ENCODE measurements around the gene SLC45A3. TPM values are rescaled to one million over a fixed set of nuclear protein-coding genes. Genes with fewer than 3 reads are reported as not detected.

Gene SLC45A3
- total and polyA plus RNA-seq, 2 of the 8 experiments (the other 6 are each of a cell fraction or from before 2014, with no cell fraction given) = 13.0 to 14.3 TPM

DNA sequence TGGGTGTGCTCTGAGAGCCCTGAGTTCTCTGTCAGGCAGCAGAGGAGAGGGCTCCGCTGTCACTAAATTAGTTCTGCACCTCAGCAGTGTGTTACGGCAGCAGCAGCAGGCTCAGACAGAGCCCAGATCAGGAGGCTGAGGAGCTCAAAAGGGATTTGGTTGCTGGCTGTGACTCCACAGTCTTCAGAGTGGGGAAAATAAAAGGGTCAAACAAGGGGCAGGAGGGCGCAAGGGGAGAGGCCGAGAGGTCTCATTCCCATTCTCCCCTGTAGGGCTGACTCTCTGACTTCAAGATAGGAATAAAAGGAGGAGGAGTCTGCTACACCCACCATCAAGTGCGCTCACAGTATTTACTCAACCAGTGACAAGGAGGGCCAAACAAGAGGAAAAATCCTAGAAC is 9.2 kb upstream of the SLC45A3 start:
- Histone ChIP-seq H3K79me2 (ENCODE audit: control insufficient read depth in 1 of 2, insufficient read depth in 2 of 2, low read length in 2 of 2) (no peaks in the 10 kb centered on the region), H4K91ac (replicated peaks; ENCODE audit: insufficient read length, low read length) (no peak overlapping the region), H3K23me2 (ENCODE audit: low read depth, low read length) (no peaks in the 10 kb centered on the region), H2BK12ac (ENCODE audit: low read depth, low read length) (no peak overlapping the region), H3K4me2 (ENCODE audit: insufficient read depth in 1 of 2, low read depth in 2 of 2, low read length in 2 of 2) (no peak overlapping the region), H3K56ac (replicated peaks; ENCODE audit: insufficient read length, low read depth, low read length) (no peak overlapping the region), H3K9me3 (ENCODE audit: insufficient read depth in 2 of 2, low read depth in 1 of 2, low read length in 1 of 2) (no peaks in the 10 kb centered on the region), H4K8ac (ENCODE audit: extremely low read depth, insufficient read depth, low read length) (no peak overlapping the region), H3K14ac (ENCODE audit: insufficient read length) (no peak overlapping the region), H2BK120ac (replicated peaks; ENCODE audit: low read depth, low read length) (no peak overlapping the region), H2AK5ac (ENCODE audit: low read depth, low read length) (no peak overlapping the region), H3K4me1 (replicated peaks in 1 of 4; ENCODE audit: control insufficient read depth in 3 of 4, insufficient read depth in 4 of 4, low read length in 3 of 4) (peaks cover 4 to 11% (median 8%) of the 10 kb centered on the region in 4 experiments; a peak in 6 of 7 replicates), H3K79me1 (ENCODE audit: low read depth, low read length) (no peaks in the 10 kb centered on the region), H4K5ac (ENCODE audit: insufficient read length, low read depth, low read length) (no peak overlapping the region), H3K4me3 (ENCODE audit: extremely low read depth in 1 of 4, insufficient read depth in 2 of 4, low read depth in 3 of 4, low read length in 4 of 4) (no peak overlapping the region), H2BK15ac (ENCODE audit: low read length) (no peak overlapping the region), H3K9ac (replicated peaks in 1 of 4; ENCODE audit: extremely low read depth in 1 of 4, low read depth in 3 of 4, low read length in 3 of 4) (no peak overlapping the region), H3K4ac (replicated peaks; ENCODE audit: insufficient read length, low read depth, low read length) (no peak overlapping the region), H2BK5ac (ENCODE audit: low read depth, low read length) (no peak overlapping the region), H3K36me3 (ENCODE audit: control insufficient read depth in 2 of 4, insufficient read depth in 4 of 4, low read length in 3 of 4) (no peaks in the 10 kb centered on the region), H3K18ac (ENCODE audit: extremely low read depth, low read length) (no peak overlapping the region), H3K27me3 (replicated peaks in 1 of 4; ENCODE audit: control insufficient read depth in 3 of 4, extremely low read depth in 1 of 4, insufficient read depth in 3 of 4, low read length in 3 of 4) (no peaks in the 10 kb centered on the region), H2BK20ac (ENCODE audit: low read length) (no peak overlapping the region), H4K20me1 (replicated peaks in 1 of 2; ENCODE audit: control insufficient read depth in 1 of 2, insufficient read depth in 2 of 2, low read length in 2 of 2) (no peaks in the 10 kb centered on the region), H3K27ac (ENCODE audit: low read depth, low read length) (no peak overlapping the region), H3K23ac (ENCODE audit: insufficient read length) (no peak overlapping the region), H2AFZ (ENCODE audit: low read length) (no peak overlapping the region)
- ChIA-PET POLR2A (ENCODE audit: partially characterized antibody) (interaction anchor here (0.8 to 2.1 kb wide), 5 partner anchors 9 to 56 kb away, joined by 3 to 7 read pairs (median 4); partner anchors contain the start of gene SLC45A3), CTCF (ENCODE audit: partially characterized antibody) (interaction anchor here (0.9 to 14.1 kb wide), 8 partner anchors 11 to 106 kb away, joined by 3 to 168 read pairs (median 6); no protein-coding TSS in a partner anchor)
- WGBS, 2 experiments (ENCODE audit: extremely low coverage in 1 of 2, insufficient coverage in 1 of 2, insufficient read length in 1 of 2, insufficient replicate concordance in 2 of 2, low coverage in 1 of 2, low lambda C conversion rate in 2 of 2, missing lambda C conversion rate in 1 of 2) = 72% methylated on average over 5 of the region's 5 CpGs; no CpG with 5 or more reads in 1 of the 2 experiments
- TF ChIP-seq RXRA (IDR thresholded peaks at IDR 0.05; ENCODE audit: insufficient read depth, low read depth, low read length) = peak; percentile 66; the same call in 1 of the 2 replicates
- no peak for TF ChIP-seq MAFK (IDR thresholded peaks at IDR 0.05; ENCODE audit: low read depth, low read length)
- FAIRE-seq = no peak
- no peak for DNase-seq (ENCODE audit: low read depth in 1 of 2, low spot score in 2 of 2)

Measured in H1 (cell line).